ENCODE measurements around the gene VAMP8.
"Not testable (repeated sequence)": the region's sequence is repeated elsewhere in the genome, so short reads cannot be mapped to it uniquely, and the experiment has no call there.

The VAMP8 gene

DNA sequence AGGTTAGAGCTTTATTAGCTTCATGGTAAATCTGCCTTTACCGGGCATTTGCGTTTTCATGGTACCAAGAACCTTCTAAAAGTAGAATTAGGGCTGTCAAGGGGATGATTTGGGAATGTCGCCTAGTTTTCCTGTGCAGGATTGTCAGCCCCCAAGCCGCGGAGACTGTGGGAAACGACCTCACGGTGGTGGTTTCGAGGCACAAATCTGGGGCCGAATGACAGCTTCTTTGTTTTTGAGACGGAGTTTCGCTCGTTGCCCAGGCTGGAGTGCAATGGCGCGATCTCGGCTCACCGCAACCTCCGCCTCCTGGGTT is 38.0 kb downstream of the VAMP8 start:
- FAIRE-seq = no peak
- DNase-seq (ENCODE audit: low spot score) = no peak

DNA sequence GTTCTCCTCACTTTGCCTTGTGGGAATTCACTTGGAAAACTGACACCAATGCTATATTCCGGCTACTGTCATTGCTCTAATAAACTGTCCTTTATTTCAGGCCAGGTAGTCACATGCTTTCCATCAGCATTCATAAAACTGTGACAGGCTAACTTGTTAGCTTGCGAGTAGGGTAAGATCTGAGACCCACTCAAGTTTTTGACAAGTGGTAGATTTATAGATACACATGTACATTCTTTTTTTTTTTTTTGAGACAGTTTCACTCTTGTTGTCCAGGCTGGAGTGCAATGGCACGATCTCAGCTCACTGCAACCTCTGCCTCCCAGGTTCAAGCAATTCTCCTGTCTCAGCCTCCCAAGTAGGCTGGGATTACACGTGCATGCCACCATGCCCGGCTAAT is 40.3 kb downstream of the VAMP8 start:
- not testable (repeated sequence) for DNase-seq (ENCODE audit: low spot score)

DNA sequence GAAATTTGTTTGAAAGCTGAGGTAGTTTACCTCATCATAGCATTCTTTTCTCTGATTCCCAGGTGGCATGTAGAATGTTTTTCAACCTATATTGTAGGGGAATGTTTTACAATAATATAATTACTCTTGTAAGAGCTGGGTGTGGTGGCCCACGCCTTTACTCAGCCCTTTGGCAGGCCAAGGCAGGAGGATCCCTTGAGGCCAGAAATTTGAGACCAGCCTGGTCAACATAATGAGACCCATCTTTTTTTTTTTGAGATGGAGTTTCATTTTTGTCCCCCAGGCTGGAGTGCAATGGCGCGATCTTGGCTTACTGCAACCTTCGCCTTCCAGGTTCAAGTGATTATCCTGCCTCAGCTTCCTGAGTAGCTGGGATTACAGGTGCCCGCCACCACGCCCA is 42.2 kb downstream of the VAMP8 start:
- no peak for DNase-seq (ENCODE audit: low spot score)
- FAIRE-seq = no peak

More for the DNA sequence above, 40.3 kb downstream of the VAMP8 start:
- not testable (repeated sequence) for FAIRE-seq

- no peak for FAIRE-seq
These were observed 44.0 kb downstream of the VAMP8 start for GRCh38 chr2:85621338-85621737.

DNA sequence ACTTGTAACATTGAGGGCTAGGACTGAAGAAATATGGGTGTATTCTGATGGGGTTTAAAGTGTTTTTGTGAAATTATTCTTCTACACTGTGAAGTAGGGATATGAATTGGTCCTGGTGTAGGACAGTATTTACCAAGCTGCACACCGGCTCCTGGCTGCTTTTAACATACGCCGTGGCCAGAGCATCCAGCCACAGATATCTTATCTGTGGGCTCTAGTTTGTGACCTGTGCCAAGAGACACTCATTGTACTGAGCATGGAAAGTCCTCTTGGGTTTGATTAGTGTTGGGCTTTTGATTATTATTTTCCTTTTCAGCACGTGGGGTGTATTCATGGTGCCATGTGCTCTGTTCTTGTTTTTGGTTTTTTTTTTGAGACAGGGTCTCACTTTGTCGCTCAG is 46.6 kb downstream of the VAMP8 start:
- FAIRE-seq (no peak), DNase-seq (ENCODE audit: low spot score) (no peak)

More at GRCh38 chr2:85621338-85621737, 44.0 kb downstream of the VAMP8 start:
- no peak for DNase-seq (ENCODE audit: low spot score)

GRCh38 chr2:85628658-85629057 is 51.3 kb downstream of the VAMP8 start:
- DNase-seq (ENCODE audit: low spot score) = no peak
- no peak for FAIRE-seq

- FAIRE-seq (no peak), DNase-seq (ENCODE audit: low spot score) (no peak)
These were observed 53.9 kb downstream of the VAMP8 start for GRCh38 chr2:85631316-85631715.

All from RCC 7860 (cell line).